Measurements from ENCODE around the gene FCN2. TPM values are rescaled to one million over a fixed set of nuclear protein-coding genes. Genes with fewer than 3 reads are reported as not detected.

The FCN2 gene
- total RNA-seq, 4 donors from 2014 or later = 0.93 to 16.5 TPM; not detected in 2

DNA sequence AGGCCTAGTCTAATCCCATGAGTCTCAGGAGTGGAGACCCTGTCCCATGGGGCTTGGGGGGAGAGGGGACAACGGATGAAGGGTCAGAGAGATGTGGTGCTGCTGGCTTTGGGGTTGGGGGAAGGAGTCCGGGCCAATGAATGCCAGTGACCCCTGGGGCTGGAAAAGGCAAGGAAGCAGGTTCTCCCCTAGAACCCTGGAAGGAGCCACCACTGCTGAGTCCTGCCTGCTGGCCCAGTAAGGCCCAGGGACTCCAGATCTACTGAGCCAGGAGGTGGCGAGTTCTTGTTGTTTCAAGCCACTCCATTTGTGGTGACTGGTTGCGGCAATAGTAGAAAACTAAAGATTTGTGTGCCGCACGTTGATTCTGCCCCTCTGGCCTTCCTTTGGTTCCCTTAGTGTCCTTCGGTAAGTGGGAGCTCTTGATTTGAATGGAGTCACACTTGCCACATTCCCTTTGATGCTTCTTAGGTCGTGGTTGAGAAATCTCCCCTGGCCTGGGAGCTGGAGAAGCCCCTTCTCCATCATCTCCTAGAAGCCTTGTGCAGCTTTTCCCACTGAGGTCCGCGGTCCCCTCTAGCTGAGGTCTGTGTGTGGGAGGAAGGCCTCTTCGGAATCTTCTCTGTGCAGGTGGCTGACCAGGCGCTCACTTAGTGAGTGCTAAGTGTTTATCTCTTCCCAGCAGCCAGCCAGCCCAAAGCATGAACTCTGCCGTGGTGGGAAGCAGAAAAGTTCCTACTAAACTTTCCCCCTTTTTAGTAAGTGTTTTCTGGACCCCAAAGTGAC, 28.1 kb downstream of the FCN2 start:
- 86 to 87% methylated on average over 13 of the region's 13 CpGs for WGBS, 2 donors
- H3K36me3 ChIP-seq = no peaks in the 10 kb centered on the region
- intact Hi-C loops (cut with DNase I) = no loop called here

DNA sequence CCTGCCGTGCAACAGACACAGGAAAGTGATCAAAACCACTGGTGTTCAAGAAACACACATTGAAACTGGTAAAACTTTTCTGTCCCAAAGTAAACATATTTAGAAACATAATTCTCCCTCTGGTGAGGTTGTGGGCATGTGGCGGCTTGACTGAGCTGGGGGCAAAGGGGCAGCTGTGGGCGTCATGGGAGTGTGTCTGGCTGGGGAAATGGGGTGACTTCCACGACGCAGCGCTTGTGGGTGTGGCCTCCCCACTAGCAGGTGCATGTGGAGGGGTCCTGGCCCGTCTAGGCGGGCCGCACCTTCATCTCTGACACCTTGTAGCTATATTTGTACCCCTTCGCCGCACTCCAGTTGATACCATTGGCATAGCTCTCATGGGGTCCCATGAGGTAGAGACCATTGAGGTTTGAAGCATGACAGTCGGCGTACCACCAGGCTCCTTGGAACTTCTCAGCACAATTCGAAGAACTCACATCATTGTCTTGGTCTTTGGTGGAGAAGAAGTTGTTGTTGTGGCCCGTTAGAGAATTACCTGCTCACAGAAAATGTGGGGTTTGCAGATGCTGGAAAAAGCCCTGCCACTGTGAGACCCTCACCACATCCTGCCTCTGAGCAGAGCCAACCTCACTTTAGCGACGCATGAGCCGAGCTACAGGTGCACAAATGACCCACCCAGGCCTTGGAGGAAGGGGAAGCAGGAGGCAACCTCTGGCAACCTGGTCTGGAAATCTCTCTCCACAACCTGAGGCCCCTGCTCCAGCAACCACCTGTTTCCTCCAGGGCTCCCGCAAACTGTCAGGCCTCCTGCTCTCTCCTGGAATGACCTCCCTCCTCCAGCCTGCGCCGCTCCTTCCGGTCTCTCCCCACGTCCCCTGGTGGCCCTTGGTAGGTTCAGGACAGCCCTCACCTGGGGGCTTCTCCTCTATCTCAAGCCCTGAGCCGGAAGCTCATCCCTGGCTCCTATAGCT, 29.2 kb downstream of the FCN2 start:
- H3K4me3 ChIP-seq (replicated peaks in 1 of 3) = no peak overlapping the region
- WGBS, 2 donors = 86 to 93% methylated on average over 24 of the region's 24 CpGs
- no peaks in the 10 kb centered on the region for H3K36me3 ChIP-seq
- H3K4me1 ChIP-seq = no peaks in the 10 kb centered on the region
- no peaks in the 10 kb centered on the region for H3K9me3 ChIP-seq
- no peaks in the 10 kb centered on the region for H3K27me3 ChIP-seq
- intact Hi-C loops (cut with DNase I) = no loop called here
- no peak for DNase-seq
- H3K27ac ChIP-seq = no peak overlapping the region
- TF ChIP-seq, protein P1, sequence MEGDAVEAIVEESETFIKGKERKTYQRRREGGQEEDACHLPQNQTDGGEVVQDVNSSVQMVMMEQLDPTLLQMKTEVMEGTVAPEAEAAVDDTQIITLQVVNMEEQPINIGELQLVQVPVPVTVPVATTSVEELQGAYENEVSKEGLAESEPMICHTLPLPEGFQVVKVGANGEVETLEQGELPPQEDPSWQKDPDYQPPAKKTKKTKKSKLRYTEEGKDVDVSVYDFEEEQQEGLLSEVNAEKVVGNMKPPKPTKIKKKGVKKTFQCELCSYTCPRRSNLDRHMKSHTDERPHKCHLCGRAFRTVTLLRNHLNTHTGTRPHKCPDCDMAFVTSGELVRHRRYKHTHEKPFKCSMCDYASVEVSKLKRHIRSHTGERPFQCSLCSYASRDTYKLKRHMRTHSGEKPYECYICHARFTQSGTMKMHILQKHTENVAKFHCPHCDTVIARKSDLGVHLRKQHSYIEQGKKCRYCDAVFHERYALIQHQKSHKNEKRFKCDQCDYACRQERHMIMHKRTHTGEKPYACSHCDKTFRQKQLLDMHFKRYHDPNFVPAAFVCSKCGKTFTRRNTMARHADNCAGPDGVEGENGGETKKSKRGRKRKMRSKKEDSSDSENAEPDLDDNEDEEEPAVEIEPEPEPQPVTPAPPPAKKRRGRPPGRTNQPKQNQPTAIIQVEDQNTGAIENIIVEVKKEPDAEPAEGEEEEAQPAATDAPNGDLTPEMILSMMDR (IDR thresholded peaks at IDR 0.05) = no peak
- no peak for TF ChIP-seq POLR2A (IDR thresholded peaks at IDR 0.05)

More for the DNA sequence above, 28.1 kb downstream of the FCN2 start:
- no peak for DNase-seq
- no peaks in the 10 kb centered on the region for H3K4me1 ChIP-seq
- H3K27ac ChIP-seq = no peak overlapping the region
- H3K4me3 ChIP-seq (replicated peaks in 1 of 3) = no peak overlapping the region
- H3K27me3 ChIP-seq = no peaks in the 10 kb centered on the region
- TF ChIP-seq, protein P1 (IDR thresholded peaks at IDR 0.05) = no peak
- no peak for TF ChIP-seq POLR2A (IDR thresholded peaks at IDR 0.05)
- H3K9me3 ChIP-seq = no peaks in the 10 kb centered on the region

DNA sequence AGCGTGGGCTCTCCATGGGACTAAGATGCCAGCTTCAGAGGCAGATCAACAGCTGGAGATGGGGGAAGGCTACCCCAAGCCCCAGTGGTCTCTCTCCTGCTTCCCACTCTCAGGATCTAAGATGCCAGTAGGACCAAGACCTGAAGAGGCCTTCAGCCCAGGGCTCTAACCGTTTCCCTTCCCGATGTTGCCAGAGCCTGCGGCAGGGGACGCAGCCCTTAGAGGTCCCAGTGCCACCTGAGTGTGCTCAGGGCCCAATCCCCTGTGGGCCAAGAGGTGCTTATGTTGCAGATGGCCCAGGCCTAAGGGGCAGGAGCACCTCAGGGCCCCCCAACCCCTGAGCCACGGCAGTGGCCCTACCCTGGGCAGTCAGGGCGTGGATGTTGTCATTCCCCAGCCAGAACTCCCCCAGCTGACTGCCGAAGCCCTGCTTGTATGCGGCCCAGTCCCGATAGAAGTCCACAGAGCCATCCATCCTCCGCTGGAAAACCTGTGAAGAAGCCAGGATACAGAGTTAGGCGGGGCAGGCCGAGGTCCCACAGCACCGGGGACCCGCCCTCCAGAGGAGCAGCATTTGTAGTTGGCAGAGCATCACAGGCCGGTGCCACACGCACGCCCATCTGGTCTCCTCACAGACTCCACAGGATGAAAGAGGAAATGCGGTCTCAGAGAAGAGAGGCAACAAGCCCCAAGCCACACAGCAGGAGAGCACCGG, 31.7 kb downstream of the FCN2 start:
- no peak for DNase-seq
- Histone ChIP-seq H3K4me3 (replicated peaks in 1 of 3) (no peak overlapping the region), H3K27me3 (no peaks in the 10 kb centered on the region), H3K27ac (no peak overlapping the region), H3K4me1 (no peaks in the 10 kb centered on the region), H3K9me3 (no peaks in the 10 kb centered on the region), H3K36me3 (no peaks in the 10 kb centered on the region)
- intact Hi-C loops (cut with DNase I) = no loop called here
- 85 to 91% methylated on average over 15 to 20 of the region's 20 CpGs for WGBS, 2 donors
- TF ChIP-seq POLR2A (IDR thresholded peaks at IDR 0.05) = no peak
- TF ChIP-seq, protein P1 (IDR thresholded peaks at IDR 0.05) = no peak

DNA sequence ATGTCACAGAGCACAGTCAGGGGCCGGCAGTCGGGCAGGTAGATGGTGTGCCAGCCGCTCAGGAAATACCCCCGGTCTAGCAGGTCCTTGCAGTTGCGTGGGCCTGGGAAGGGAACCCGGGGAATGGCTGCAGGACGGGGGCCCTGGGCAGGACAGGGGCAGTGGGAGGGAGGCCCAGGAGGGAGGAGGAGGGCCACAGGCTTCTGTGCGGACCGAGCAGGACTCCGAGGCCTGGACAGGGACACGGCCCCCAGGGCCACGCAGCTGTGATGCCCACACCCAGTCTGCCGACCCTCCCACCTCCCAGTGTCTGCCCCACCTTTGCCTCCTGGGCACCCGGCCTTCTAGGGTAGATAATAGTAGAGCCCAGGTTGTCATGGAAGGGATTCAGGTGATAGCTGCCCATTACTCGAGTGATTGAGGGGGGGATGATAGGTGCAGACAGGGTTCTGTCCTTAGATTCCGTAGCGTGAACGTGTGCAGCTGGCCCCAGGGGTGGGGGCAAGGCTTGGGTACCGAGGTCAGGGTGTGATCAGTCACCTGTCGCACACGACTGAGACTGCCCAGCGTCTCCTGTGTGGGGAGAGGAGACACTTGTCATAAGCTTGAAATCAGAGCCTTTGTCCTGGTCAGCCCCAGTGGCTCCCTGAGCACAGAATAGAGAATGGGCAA, 32.6 kb downstream of the FCN2 start:
- no peaks in the 10 kb centered on the region for H3K9me3 ChIP-seq
- no peak overlapping the region for H3K27ac ChIP-seq
- WGBS, 2 donors = 80 to 91% methylated on average over 9 to 19 of the region's 22 CpGs
- H3K27me3 ChIP-seq = no peaks in the 10 kb centered on the region
- no peaks in the 10 kb centered on the region for H3K36me3 ChIP-seq
- H3K4me1 ChIP-seq = no peaks in the 10 kb centered on the region
- no peak for DNase-seq
- no peak for TF ChIP-seq POLR2A (IDR thresholded peaks at IDR 0.05)
- TF ChIP-seq, protein P1 (IDR thresholded peaks at IDR 0.05) = no peak
- intact Hi-C loops (cut with DNase I) = no loop called here
- H3K4me3 ChIP-seq (replicated peaks in 1 of 3) = no peak overlapping the region
